Progenitor cell of endocrine pancreas (in vitro differentiated cells): Measurements from ENCODE around the gene UBE2O. TPM values are rescaled to one million over a fixed set of nuclear protein-coding genes. Genes with fewer than 3 reads are reported as not detected.
"Not testable (repeated sequence)": the region's sequence is repeated elsewhere in the genome, so short reads cannot be mapped to it uniquely, and the experiment has no call there.

ENCODE experiments used
- DNase-seq: peaks from one replicate; pipeline ENCODE4 v3.0.0; 2021; ENCODE audit warnings: low spot score; ENCODE audit not compliant: unreplicated experiment
- H3K27ac Mint-ChIP-seq: 2 replicates; pipeline ENCODE4 v1.8.0; 2021; ENCODE audit warnings: mild to moderate bottlenecking, moderate library complexity, mixed read lengths
- H3K27me3 Mint-ChIP-seq: 2 replicates; pipeline ENCODE4 v1.8.0; 2021; ENCODE audit warnings: mixed read lengths
- H3K36me3 Mint-ChIP-seq: 2 replicates; pipeline ENCODE4 v1.8.0; 2022; ENCODE audit warnings: mixed read lengths; ENCODE audit not compliant: insufficient read depth
- H3K4me1 Mint-ChIP-seq: 2 replicates; pipeline ENCODE4 v1.8.0; 2021; ENCODE audit warnings: low read depth, mixed read lengths
- H3K4me3 Mint-ChIP-seq: 2 replicates; pipeline ENCODE4 v1.8.0; 2021; ENCODE audit warnings: low read depth, mild to moderate bottlenecking, moderate library complexity, mixed read lengths
- H3K9me3 Mint-ChIP-seq: 2 replicates; pipeline ENCODE4 v1.8.0; 2021; ENCODE audit warnings: low read depth, mixed read lengths
- total RNA-seq: library from RNA; stranded (reverse); gene quantifications from 2 replicates; pipeline ENCODE4 v1.2.1, GENCODE V29; 2021
- TF ChIP-seq, protein P1 (sequence below): fragments of 200-600 bp; sonication (generic); IDR thresholded peaks from one replicate; pipeline ENCODE4 v1.5.0; 2021; ENCODE audit warnings: antibody characterized with exemption, mild to moderate bottlenecking; ENCODE audit not compliant: unreplicated experiment

UBE2O gene
- total RNA-seq, 1 donor from 2014 or later: 44.6 TPM

DNA sequence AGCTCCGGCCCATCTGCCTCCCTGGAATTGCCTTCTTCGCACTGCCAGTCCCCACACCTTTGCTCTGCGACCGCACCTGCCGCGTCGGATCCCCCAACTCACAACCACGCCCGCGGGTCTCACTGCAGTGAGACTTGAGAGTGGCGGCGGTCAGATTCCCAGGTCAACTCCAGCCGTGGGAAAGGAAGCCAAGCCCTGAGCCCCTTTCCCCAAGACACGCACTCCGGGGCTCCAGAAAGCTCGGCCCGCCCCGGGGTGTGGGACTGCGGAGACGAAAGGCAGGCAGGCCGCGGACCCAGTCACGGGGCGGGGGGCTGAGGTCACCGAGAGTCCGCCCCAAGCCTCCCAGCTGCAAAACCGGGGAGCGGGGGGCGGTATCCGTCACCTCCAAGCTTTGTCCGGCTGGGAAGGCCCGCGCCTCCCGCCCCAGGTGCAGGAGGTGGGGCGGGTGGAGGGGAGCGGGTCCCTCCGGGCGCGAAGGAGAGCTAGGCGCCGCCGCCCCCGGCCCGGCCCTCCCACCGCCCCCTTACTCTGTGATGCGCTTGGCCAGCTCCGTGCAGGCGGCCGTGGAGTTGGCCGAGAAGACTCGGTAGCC lies 99.9 kb downstream of the UBE2O start:
- TF ChIP-seq, protein P1, sequence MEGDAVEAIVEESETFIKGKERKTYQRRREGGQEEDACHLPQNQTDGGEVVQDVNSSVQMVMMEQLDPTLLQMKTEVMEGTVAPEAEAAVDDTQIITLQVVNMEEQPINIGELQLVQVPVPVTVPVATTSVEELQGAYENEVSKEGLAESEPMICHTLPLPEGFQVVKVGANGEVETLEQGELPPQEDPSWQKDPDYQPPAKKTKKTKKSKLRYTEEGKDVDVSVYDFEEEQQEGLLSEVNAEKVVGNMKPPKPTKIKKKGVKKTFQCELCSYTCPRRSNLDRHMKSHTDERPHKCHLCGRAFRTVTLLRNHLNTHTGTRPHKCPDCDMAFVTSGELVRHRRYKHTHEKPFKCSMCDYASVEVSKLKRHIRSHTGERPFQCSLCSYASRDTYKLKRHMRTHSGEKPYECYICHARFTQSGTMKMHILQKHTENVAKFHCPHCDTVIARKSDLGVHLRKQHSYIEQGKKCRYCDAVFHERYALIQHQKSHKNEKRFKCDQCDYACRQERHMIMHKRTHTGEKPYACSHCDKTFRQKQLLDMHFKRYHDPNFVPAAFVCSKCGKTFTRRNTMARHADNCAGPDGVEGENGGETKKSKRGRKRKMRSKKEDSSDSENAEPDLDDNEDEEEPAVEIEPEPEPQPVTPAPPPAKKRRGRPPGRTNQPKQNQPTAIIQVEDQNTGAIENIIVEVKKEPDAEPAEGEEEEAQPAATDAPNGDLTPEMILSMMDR: no peak
- no peaks in the 10 kb centered on the region for H3K27me3 Mint-ChIP-seq
- DNase-seq: no peak
- H3K4me1 Mint-ChIP-seq: peaks cover 18% of the 10 kb centered on the region
- peak overlapping the region; percentile 95 for H3K4me3 Mint-ChIP-seq
- H3K36me3 Mint-ChIP-seq: peaks cover 3% of the 10 kb centered on the region
- H3K27ac Mint-ChIP-seq: peak overlapping the region; percentile 97
- no peaks in the 10 kb centered on the region for H3K9me3 Mint-ChIP-seq

DNA sequence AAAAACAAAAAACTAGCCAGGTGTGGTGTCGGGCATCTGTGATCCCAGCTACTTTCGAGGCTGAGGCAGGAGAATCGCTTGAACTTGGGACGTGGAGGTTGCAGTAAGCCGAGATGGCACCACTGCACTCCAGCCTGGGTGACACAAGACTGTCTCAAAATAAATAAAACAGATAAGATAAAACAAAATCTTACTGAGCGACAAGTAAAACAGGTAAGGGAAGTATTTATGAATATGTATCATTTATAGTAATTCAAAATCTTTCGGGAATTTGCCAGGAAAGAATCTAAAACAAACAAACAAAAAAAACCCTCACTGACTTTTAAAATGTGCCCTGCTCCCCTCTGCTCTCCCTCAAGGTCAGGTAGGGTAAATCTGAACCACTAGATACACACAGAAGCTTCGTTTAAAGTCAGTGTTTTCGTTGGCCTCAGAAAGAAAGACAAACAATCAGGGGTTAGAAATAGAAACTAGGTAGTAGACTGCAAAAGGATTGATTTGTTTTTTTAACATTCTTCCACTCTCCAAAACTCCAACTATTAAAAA lies 101.4 kb downstream of the UBE2O start:
- Mint-ChIP-seq H3K36me3 (peaks cover 10% of the 10 kb centered on the region), H3K4me3 (peak overlapping the region; percentile 95), H3K27me3 (no peaks in the 10 kb centered on the region), H3K4me1 (peaks cover 18% of the 10 kb centered on the region), H3K27ac (peak overlapping the region; percentile 82), H3K9me3 (no peaks in the 10 kb centered on the region)
- no peak for DNase-seq
- TF ChIP-seq, protein P1: no peak

DNA sequence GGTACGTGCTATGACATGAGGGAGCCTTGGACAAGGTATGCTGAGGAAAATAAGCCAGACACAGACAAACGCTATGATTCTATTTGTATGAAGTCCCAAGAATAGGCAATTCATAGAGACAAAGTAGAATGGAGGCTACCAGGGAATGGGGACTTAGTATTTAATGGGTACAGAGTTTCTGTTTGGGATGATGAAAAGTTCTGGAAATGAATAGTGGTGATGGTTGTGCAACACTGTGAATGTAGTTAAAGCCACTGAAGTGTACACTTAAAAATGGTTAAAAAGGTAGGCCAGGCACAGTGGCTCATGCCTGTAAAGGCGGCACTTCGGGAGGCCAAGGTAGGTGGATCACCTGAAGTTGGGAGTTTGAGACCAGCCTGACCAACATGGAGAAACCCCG lies 102.5 kb downstream of the UBE2O start:
- H3K4me3 Mint-ChIP-seq: peak overlapping the region; percentile 40
- H3K4me1 Mint-ChIP-seq: peaks cover 18% of the 10 kb centered on the region
- DNase-seq: no peak
- no peaks in the 10 kb centered on the region for H3K27me3 Mint-ChIP-seq
- peak overlapping the region; percentile 41 for H3K27ac Mint-ChIP-seq
- H3K9me3 Mint-ChIP-seq: no peaks in the 10 kb centered on the region
- H3K36me3 Mint-ChIP-seq: peaks cover 15% of the 10 kb centered on the region
- TF ChIP-seq, protein P1: no peak

DNA sequence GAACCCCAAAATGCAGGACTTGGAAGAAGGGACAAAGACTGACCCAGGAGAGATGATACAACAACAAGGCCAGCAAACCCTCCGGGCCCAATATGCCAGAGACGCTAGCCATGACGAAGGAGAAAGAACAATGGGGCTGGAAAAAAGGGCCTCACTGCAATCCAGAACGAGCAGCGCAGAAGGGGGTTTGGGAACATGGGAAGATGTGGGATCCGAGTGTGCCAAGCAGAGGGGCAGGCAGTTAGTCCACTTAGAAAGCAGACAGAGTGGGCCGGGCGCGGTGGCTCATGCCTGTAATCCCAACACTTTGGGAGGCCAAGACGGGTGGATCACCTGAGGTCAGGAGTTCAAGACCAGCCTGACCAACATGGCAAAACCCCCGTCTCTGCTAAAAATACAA lies 106.0 kb downstream of the UBE2O start:
- H3K36me3 Mint-ChIP-seq: peaks cover 20% of the 10 kb centered on the region
- H3K27ac Mint-ChIP-seq, H3K9me3 Mint-ChIP-seq, H3K27me3 Mint-ChIP-seq, H3K4me3 Mint-ChIP-seq, DNase-seq, H3K4me1 Mint-ChIP-seq: not testable (repeated sequence)

DNA sequence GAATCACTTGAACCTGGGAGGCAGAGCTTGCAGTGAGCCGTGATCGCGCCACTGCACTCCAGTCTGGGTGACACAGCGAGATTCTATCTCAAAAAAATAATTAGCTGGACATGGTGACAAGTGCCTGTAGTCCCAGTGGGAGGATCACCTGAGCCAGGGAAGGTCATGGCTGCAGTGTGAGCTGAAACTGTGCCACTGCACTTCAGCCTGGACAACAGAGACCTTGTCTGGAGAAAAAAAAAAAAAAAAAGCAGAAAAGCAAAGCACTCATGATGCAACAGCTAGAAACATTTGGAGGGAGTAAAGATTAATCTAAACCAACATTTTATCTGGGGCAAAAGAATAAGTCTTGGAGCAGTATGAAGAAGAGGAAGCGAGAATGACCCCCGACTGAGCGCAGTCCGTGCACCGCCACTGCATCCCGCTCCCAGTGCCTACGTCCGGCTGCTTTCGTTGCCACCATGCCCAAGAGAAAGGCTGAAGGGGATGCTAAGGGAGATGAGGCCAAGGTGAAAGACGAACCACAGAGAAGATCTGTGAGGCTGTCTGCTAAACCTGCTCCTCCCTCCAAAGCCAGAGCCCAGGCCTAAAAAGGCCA lies 107.5 kb downstream of the UBE2O start:
- H3K27me3 Mint-ChIP-seq: no peaks in the 10 kb centered on the region
- H3K4me1 Mint-ChIP-seq: no peaks in the 10 kb centered on the region
- DNase-seq: no peak
- no peaks in the 10 kb centered on the region for H3K9me3 Mint-ChIP-seq
- H3K4me3 Mint-ChIP-seq: no peak overlapping the region
- peaks cover 24% of the 10 kb centered on the region for H3K36me3 Mint-ChIP-seq
- TF ChIP-seq, protein P1: no peak
- peak overlapping the region; percentile 73 for H3K27ac Mint-ChIP-seq

DNA sequence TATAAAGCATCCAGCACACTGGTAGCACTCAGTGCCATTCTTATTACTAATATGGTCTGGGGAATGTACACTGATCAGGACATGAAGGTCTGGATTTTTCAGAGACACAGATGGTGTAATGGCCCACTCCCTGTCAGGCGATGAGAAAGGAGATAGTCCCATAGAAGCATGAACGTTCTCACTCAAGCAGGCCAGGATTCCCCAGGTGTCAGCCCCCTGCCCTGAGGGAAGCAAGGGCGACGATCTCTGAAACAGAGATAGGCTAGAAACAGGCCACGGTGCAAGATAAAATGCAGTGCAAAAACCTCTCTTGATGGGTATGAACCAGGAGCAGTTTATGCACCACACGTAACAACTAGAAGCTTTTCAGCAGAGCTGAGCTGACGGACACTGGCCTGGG lies 109.8 kb downstream of the UBE2O start:
- TF ChIP-seq, protein P1: no peak
- no peaks in the 10 kb centered on the region for H3K9me3 Mint-ChIP-seq
- H3K27ac Mint-ChIP-seq: no peak overlapping the region
- H3K4me3 Mint-ChIP-seq: no peak overlapping the region
- no peak for DNase-seq
- H3K4me1 Mint-ChIP-seq: no peaks in the 10 kb centered on the region
- H3K36me3 Mint-ChIP-seq: peaks cover 29% of the 10 kb centered on the region
- no peaks in the 10 kb centered on the region for H3K27me3 Mint-ChIP-seq
